ENCODE results near the gene SORCS2. TPM values are rescaled to one million over a fixed set of nuclear protein-coding genes. Genes with fewer than 3 reads are reported as not detected.

The SORCS2 gene
- total and polyA plus RNA-seq, 9 donors, result 7.4 to 24.9 (median 13.0) TPM

- WGBS (ENCODE audit: insufficient coverage), result 85% methylated on average over 8 of the region's 8 CpGs
Measured at GRCh38 chr4:7703688-7704087, 511.4 kb downstream of the SORCS2 start.

GRCh38 chr4:7704091-7704490 lies 511.8 kb downstream of the SORCS2 start:
- no peak overlapping the region for H3K4me3 ChIP-seq (ENCODE audit: low read length)
- H3K9me3 ChIP-seq (replicated peaks; ENCODE audit: control insufficient read depth, low read depth, low read length), result no peaks in the 10 kb centered on the region
- H3K27ac ChIP-seq (ENCODE audit: low read length), result no peak overlapping the region
- H3K36me3 ChIP-seq (ENCODE audit: control insufficient read depth, insufficient read depth, low read length), result no peaks in the 10 kb centered on the region
- 92% methylated on average over 15 of the region's 16 CpGs for WGBS (ENCODE audit: insufficient coverage)
- no peak for DNase-seq
- peaks cover 13% of the 10 kb centered on the region for H3K27me3 ChIP-seq (ENCODE audit: control insufficient read depth, insufficient read depth, low read length)
- H3K4me1 ChIP-seq (ENCODE audit: control insufficient read depth, insufficient read depth, low read length), result peaks cover 49% of the 10 kb centered on the region

More at GRCh38 chr4:7703688-7704087, 511.4 kb downstream of the SORCS2 start:
- Histone ChIP-seq H3K4me1 (ENCODE audit: control insufficient read depth, insufficient read depth, low read length) (peaks cover 51% of the 10 kb centered on the region), H3K27me3 (ENCODE audit: control insufficient read depth, insufficient read depth, low read length) (peaks cover 14% of the 10 kb centered on the region), H3K27ac (ENCODE audit: low read length) (no peak overlapping the region), H3K4me3 (ENCODE audit: low read length) (no peak overlapping the region), H3K9me3 (replicated peaks; ENCODE audit: control insufficient read depth, low read depth, low read length) (no peaks in the 10 kb centered on the region), H3K36me3 (ENCODE audit: control insufficient read depth, insufficient read depth, low read length) (no peaks in the 10 kb centered on the region)
- DNase-seq, result no peak

GRCh38 chr4:7704625-7705024 lies 512.3 kb downstream of the SORCS2 start:
- Histone ChIP-seq H3K27me3 (ENCODE audit: control insufficient read depth, insufficient read depth, low read length) (peaks cover 11% of the 10 kb centered on the region), H3K27ac (ENCODE audit: low read length) (no peak overlapping the region), H3K4me3 (ENCODE audit: low read length) (no peak overlapping the region), H3K9me3 (replicated peaks; ENCODE audit: control insufficient read depth, low read depth, low read length) (no peaks in the 10 kb centered on the region), H3K36me3 (ENCODE audit: control insufficient read depth, insufficient read depth, low read length) (no peaks in the 10 kb centered on the region), H3K4me1 (ENCODE audit: control insufficient read depth, insufficient read depth, low read length) (peaks cover 44% of the 10 kb centered on the region)
- no peak for DNase-seq
- WGBS (ENCODE audit: insufficient coverage), result 83% methylated on average over 19 of the region's 19 CpGs

GRCh38 chr4:7705062-7705461 lies 512.7 kb downstream of the SORCS2 start:
- Histone ChIP-seq H3K9me3 (replicated peaks; ENCODE audit: control insufficient read depth, low read depth, low read length) (no peaks in the 10 kb centered on the region), H3K4me1 (ENCODE audit: control insufficient read depth, insufficient read depth, low read length) (peaks cover 39% of the 10 kb centered on the region), H3K27me3 (ENCODE audit: control insufficient read depth, insufficient read depth, low read length) (peaks cover 7% of the 10 kb centered on the region), H3K36me3 (ENCODE audit: control insufficient read depth, insufficient read depth, low read length) (no peaks in the 10 kb centered on the region), H3K4me3 (ENCODE audit: low read length) (no peak overlapping the region), H3K27ac (ENCODE audit: low read length) (peak overlapping the region; percentile 57)
- WGBS (ENCODE audit: insufficient coverage), result 36% methylated on average over 6 of the region's 8 CpGs
- DNase-seq, result peak; percentile 88

- peak; percentile 56 for DNase-seq
- no peaks in the 10 kb centered on the region for H3K9me3 ChIP-seq (replicated peaks; ENCODE audit: control insufficient read depth, low read depth, low read length)
- H3K4me1 ChIP-seq (ENCODE audit: control insufficient read depth, insufficient read depth, low read length), result peaks cover 38% of the 10 kb centered on the region
- H3K27ac ChIP-seq (ENCODE audit: low read length), result peak overlapping the region; percentile 57
- peaks cover 5% of the 10 kb centered on the region for H3K27me3 ChIP-seq (ENCODE audit: control insufficient read depth, insufficient read depth, low read length)
- H3K4me3 ChIP-seq (ENCODE audit: low read length), result no peak overlapping the region
- WGBS (ENCODE audit: insufficient coverage), result 16% methylated on average over 5 of the region's 7 CpGs
- H3K36me3 ChIP-seq (ENCODE audit: control insufficient read depth, insufficient read depth, low read length), result no peaks in the 10 kb centered on the region
Measured at GRCh38 chr4:7705593-7705992, 513.3 kb downstream of the SORCS2 start.

- Histone ChIP-seq H3K4me3 (ENCODE audit: low read length) (no peak overlapping the region), H3K27ac (ENCODE audit: low read length) (no peak overlapping the region), H3K4me1 (ENCODE audit: control insufficient read depth, insufficient read depth, low read length) (peaks cover 41% of the 10 kb centered on the region), H3K36me3 (ENCODE audit: control insufficient read depth, insufficient read depth, low read length) (no peaks in the 10 kb centered on the region), H3K9me3 (replicated peaks; ENCODE audit: control insufficient read depth, low read depth, low read length) (no peaks in the 10 kb centered on the region), H3K27me3 (ENCODE audit: control insufficient read depth, insufficient read depth, low read length) (no peaks in the 10 kb centered on the region)
- no peak for DNase-seq
- 63% methylated on average over 14 of the region's 17 CpGs for WGBS (ENCODE audit: insufficient coverage)
Measured at GRCh38 chr4:7708238-7708637, 515.9 kb downstream of the SORCS2 start.

- Histone ChIP-seq H3K4me3 (ENCODE audit: low read length) (no peak overlapping the region), H3K9me3 (replicated peaks; ENCODE audit: control insufficient read depth, low read depth, low read length) (no peaks in the 10 kb centered on the region), H3K27ac (ENCODE audit: low read length) (no peak overlapping the region), H3K36me3 (ENCODE audit: control insufficient read depth, insufficient read depth, low read length) (no peaks in the 10 kb centered on the region), H3K4me1 (ENCODE audit: control insufficient read depth, insufficient read depth, low read length) (peaks cover 41% of the 10 kb centered on the region), H3K27me3 (ENCODE audit: control insufficient read depth, insufficient read depth, low read length) (no peaks in the 10 kb centered on the region)
- DNase-seq, result no peak
- 44% methylated on average over 10 of the region's 15 CpGs for WGBS (ENCODE audit: insufficient coverage)
Measured at GRCh38 chr4:7708981-7709380, 516.6 kb downstream of the SORCS2 start.

- H3K4me3 ChIP-seq (ENCODE audit: low read length), result no peak overlapping the region
- peaks cover 37% of the 10 kb centered on the region for H3K4me1 ChIP-seq (ENCODE audit: control insufficient read depth, insufficient read depth, low read length)
- no peaks in the 10 kb centered on the region for H3K36me3 ChIP-seq (ENCODE audit: control insufficient read depth, insufficient read depth, low read length)
- DNase-seq, result no peak
- H3K9me3 ChIP-seq (replicated peaks; ENCODE audit: control insufficient read depth, low read depth, low read length), result no peaks in the 10 kb centered on the region
- H3K27ac ChIP-seq (ENCODE audit: low read length), result no peak overlapping the region
- WGBS (ENCODE audit: insufficient coverage), result 78% methylated on average over 2 of the region's 6 CpGs
- no peaks in the 10 kb centered on the region for H3K27me3 ChIP-seq (ENCODE audit: control insufficient read depth, insufficient read depth, low read length)
Measured at GRCh38 chr4:7709431-7709830, 517.1 kb downstream of the SORCS2 start.

GRCh38 chr4:7710126-7710525 lies 517.8 kb downstream of the SORCS2 start:
- Histone ChIP-seq H3K27ac (ENCODE audit: low read length) (no peak overlapping the region), H3K4me3 (ENCODE audit: low read length) (no peak overlapping the region), H3K36me3 (ENCODE audit: control insufficient read depth, insufficient read depth, low read length) (peaks cover under 1% of the 10 kb centered on the region), H3K27me3 (ENCODE audit: control insufficient read depth, insufficient read depth, low read length) (no peaks in the 10 kb centered on the region), H3K4me1 (ENCODE audit: control insufficient read depth, insufficient read depth, low read length) (peaks cover 30% of the 10 kb centered on the region), H3K9me3 (replicated peaks; ENCODE audit: control insufficient read depth, low read depth, low read length) (no peaks in the 10 kb centered on the region)
- 83% methylated on average over 7 of the region's 11 CpGs for WGBS (ENCODE audit: insufficient coverage)
- no peak for DNase-seq

GRCh38 chr4:7710576-7711306 lies 518.4 kb downstream of the SORCS2 start:
- Histone ChIP-seq H3K27ac (ENCODE audit: low read length) (no peak overlapping the region), H3K27me3 (ENCODE audit: control insufficient read depth, insufficient read depth, low read length) (no peaks in the 10 kb centered on the region), H3K4me1 (ENCODE audit: control insufficient read depth, insufficient read depth, low read length) (peaks cover 24% of the 10 kb centered on the region), H3K36me3 (ENCODE audit: control insufficient read depth, insufficient read depth, low read length) (peaks cover 3% of the 10 kb centered on the region), H3K9me3 (replicated peaks; ENCODE audit: control insufficient read depth, low read depth, low read length) (no peaks in the 10 kb centered on the region), H3K4me3 (ENCODE audit: low read length) (no peak overlapping the region)
- WGBS (ENCODE audit: insufficient coverage), result 79% methylated on average over 17 of the region's 21 CpGs
- no peak for DNase-seq
